ENCODE results near the gene PRKN.

- TF ChIP-seq CTCF (IDR thresholded peaks at IDR 0.05) (no peak), EP300 (IDR thresholded peaks at IDR 0.05) (no peak), POLR2A (IDR thresholded peaks at IDR 0.05) (no peak)
Observed at GRCh38 chr6:162343936-162344645, 383.5 kb downstream of the PRKN start.
